Psoas muscle (tissue), 8 donors: Measurements from ENCODE around the gene ITPK1. TPM values are rescaled to one million over a fixed set of nuclear protein-coding genes. Genes with fewer than 3 reads are reported as not detected.

ENCODE experiments used
- ATAC-seq, 4 donors: fragments of 200-7000 bp; cut with Tn5 transposase; one replicate each; pipeline ENCODE4 v1.9.1; 2020; ENCODE audit warnings: moderate library complexity in 3 of 4, mild to moderate bottlenecking in 2 of 4
- DNase-seq, 2 donors: peaks; one replicate each; pipeline ENCODE4 v3.0.0-alpha.2; 2020
- H3K27ac ChIP-seq: fragments of 200-600 bp; one replicate; pipeline ENCODE4 v1.8.0; 2022
- H3K27me3 ChIP-seq, 3 donors: fragments of 200-600 bp in 1 of 3; one replicate each; pipeline versions ENCODE4 v1.6.1 to v1.8.0; 2013 to 2022; ENCODE audit warnings: low read length in 2 of 3, mild to moderate bottlenecking in 2 of 3, moderate library complexity in 1 of 3; ENCODE audit not compliant: insufficient read depth in 3 of 3
- H3K36me3 ChIP-seq, 2 donors: fragments of 200-600 bp in 1 of 2; one replicate each; pipeline versions ENCODE4 v1.6.1 to v1.8.0; 2013 to 2022; ENCODE audit warnings: low read depth in 1 of 2, mild to moderate bottlenecking in 1 of 2, moderate library complexity in 1 of 2; ENCODE audit not compliant: insufficient read depth in 1 of 2
- H3K4me1 ChIP-seq: fragments of 200-600 bp; one replicate; pipeline ENCODE4 v1.8.0; 2022
- H3K4me3 ChIP-seq: fragments of 200-600 bp; one replicate; pipeline ENCODE4 v1.8.0; 2022; ENCODE audit warnings: mild to moderate bottlenecking
- H3K9me3 ChIP-seq: fragments of 200-600 bp; one replicate; pipeline ENCODE4 v1.8.0; 2022
- WGBS, 3 donors: extraction: QIAGEN DNeasy Blood & Tissue Kit; methylation state at CpG; one replicate each; pipeline versions ENCODE4 v1.1.6 to v1.1.7; 2013; 5-methylcytosine and 5-hydroxymethylcytosine counted together
- intact Hi-C, 2 donors: fragments of 100-400 bp; cut with DNase I; formaldehyde crosslinking; loops; one replicate each; pipeline versions ENCODE4 v1.11.0 to v1.14.2; 2022
- polyA plus RNA-seq, 3 donors: library from polyadenylated mRNA; stranded (reverse); fragments of 200-250 nt; gene quantifications; one replicate each; pipeline ENCODE4 v1.2.3, GENCODE V29; 2013
- total RNA-seq, 4 donors: library from RNA; stranded (reverse); fragmentation: NEBNext Ultra II Directional in 2 of 4; extraction: Animal tissue kit (Norgen Biotek cat#: 25700) in 2 of 4; gene quantifications; one replicate each; pipeline versions ENCODE4 v1.2.1 to v1.2.4, GENCODE V29; 2021 to 2023
- TF ChIP-seq, protein P1 (sequence below): fragments of 200-600 bp; IDR thresholded peaks from one replicate; pipeline ENCODE4 v1.8.0; 2022; ENCODE audit warnings: antibody characterized with exemption
- donor health status: healthy with polysubstance abuse.
- donor health status: DM: no; HTN: no; CAD: no; lungs with moderate emphysema.
- donor health status: Bipolar disorder and iron deficiency.
- donor health status: healthy.
- donor health status: DM: yes; HTN: yes; CAD: no.
- donor health status: DM: no; HTN: no; CAD: no.
- donor health status: DM: no; HTN: no; CAD: no.
- donor health status: DM: yes; HTN: yes; CAD: no.

The ITPK1 gene
- total and polyA plus RNA-seq, 7 donors = 30.0 to 61.1 (median 42.7) TPM

DNA sequence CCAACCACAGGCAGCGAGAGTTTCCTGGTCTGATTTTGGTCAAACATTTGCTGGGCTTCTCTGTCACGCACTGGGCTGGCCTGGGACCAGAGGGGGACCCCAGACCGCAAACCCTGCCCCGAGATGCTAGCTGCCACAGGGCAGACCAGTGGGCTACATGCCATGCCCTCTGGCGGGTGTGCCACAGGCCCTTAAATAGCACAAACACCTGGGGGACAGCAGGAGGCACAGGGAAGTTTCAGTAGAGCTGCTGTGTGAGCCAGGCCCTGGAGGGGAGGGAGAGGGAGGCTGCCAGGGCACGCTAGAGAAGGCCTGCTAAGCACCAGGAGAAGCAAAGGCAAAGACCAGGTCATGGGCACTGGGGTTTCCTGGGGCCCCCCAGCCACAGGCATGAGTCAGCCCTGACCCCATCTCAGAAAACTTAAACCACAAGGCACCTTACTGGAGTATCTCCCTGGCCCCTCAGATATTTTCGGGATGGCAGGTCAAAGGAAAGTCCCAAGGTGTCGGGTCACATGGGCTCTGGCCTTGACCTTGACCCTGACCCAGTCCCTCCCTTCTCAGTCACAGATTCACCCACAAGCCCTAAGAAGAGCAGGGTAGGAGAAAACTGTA is 29.2 kb downstream of the ITPK1 start:
- TF ChIP-seq, protein P1, sequence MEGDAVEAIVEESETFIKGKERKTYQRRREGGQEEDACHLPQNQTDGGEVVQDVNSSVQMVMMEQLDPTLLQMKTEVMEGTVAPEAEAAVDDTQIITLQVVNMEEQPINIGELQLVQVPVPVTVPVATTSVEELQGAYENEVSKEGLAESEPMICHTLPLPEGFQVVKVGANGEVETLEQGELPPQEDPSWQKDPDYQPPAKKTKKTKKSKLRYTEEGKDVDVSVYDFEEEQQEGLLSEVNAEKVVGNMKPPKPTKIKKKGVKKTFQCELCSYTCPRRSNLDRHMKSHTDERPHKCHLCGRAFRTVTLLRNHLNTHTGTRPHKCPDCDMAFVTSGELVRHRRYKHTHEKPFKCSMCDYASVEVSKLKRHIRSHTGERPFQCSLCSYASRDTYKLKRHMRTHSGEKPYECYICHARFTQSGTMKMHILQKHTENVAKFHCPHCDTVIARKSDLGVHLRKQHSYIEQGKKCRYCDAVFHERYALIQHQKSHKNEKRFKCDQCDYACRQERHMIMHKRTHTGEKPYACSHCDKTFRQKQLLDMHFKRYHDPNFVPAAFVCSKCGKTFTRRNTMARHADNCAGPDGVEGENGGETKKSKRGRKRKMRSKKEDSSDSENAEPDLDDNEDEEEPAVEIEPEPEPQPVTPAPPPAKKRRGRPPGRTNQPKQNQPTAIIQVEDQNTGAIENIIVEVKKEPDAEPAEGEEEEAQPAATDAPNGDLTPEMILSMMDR = no peak
- no peaks in the 10 kb centered on the region for H3K9me3 ChIP-seq
- intact Hi-C loops = no loop called here
- WGBS, 3 donors = 73 to 77% (median 76%) methylated on average over 8 of the region's 8 CpGs
- no peaks in the 10 kb centered on the region for H3K27me3 ChIP-seq
- H3K27ac ChIP-seq = no peak overlapping the region
- DNase-seq (no peak), ATAC-seq (no peak)
- no peaks in the 10 kb centered on the region for H3K36me3 ChIP-seq
- no peak overlapping the region for H3K4me3 ChIP-seq
- H3K4me1 ChIP-seq = peaks cover 12% of the 10 kb centered on the region

DNA sequence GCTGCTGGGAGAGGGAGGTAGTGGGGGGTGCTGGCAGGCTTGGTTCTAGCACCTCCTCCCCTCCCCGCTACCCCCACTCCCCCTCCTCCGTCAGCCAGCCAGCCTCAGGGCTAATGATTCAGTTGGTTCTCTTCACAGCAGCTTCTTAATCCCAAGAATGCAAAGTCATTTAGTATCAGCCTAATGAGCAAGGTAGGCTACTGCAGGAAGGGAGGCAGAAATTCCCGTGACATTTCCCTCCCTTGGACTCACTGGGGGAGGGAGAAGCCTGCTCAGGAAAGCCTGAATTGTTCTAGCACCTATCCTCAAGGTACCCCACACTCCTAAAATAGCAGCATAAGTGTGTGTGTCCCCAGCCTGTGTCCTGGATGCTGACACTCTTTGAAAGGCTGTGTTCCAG is 29.8 kb downstream of the ITPK1 start:
- TF ChIP-seq, protein P1 = no peak
- H3K36me3 ChIP-seq = no peaks in the 10 kb centered on the region

DNA sequence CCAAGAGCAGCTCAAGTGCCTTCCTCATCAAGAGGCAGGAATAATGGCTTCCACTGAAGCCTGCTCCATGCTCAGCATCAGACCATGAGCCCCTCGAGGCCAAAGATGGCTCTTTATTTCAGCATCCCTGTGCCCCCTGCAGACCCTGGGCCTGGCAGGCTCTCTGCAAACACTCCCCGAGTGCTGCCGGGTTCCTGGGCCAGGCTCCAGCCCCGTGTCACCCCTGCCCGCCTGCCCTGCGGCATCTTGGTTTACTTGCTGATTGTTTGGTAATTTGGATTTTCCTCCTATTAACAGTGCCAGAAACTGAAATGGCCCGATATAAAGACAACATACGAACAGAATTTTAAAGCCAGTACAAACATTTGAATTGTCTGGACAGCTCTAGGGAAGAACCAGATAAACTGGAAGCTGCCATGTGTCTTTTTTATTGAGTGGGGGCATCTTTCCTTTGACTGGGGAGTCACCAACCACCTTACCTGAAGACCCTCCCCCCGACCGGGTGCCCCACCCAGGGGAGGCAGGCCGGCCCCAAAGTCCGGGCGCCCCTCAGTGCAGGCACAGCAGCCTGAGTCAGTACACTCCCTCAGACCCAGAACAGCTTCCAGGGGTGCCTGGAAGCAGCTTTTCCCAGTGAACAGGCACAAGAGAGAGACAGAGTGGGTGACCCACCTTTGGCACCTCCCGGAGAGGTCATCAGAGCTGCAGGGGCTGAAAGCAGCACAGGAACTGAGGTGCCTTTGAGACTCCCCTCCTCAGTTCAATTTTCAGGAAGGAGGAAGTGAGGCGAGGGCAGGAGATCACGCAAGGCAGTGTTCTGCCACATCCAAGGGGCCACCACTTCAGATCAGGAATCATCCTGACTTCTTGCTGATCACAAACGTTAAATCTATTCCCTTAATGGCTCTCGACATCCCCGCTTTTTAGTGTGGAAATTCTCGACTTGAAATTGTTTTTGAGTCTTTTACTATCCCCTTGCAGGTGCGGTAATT is 30.6 kb downstream of the ITPK1 start:
- Histone ChIP-seq H3K4me3 (no peak overlapping the region), H3K27me3 (no peaks in the 10 kb centered on the region), H3K9me3 (no peaks in the 10 kb centered on the region), H3K4me1 (peaks cover 12% of the 10 kb centered on the region), H3K27ac (no peak overlapping the region), H3K36me3 (no peaks in the 10 kb centered on the region)
- intact Hi-C loops = no loop called here
- WGBS, 3 donors = 87 to 89% (median 89%) methylated on average over 21 of the region's 21 CpGs
- no peak for DNase-seq
- ATAC-seq = no peak
- TF ChIP-seq, protein P1 = no peak

More for the DNA sequence above, 29.8 kb downstream of the ITPK1 start:
- ATAC-seq (no peak), DNase-seq (no peak)
- Histone ChIP-seq H3K4me1 (peaks cover 12% of the 10 kb centered on the region), H3K27me3 (no peaks in the 10 kb centered on the region), H3K9me3 (no peaks in the 10 kb centered on the region), H3K4me3 (no peak overlapping the region), H3K27ac (no peak overlapping the region)
- intact Hi-C loops = no loop called here
- WGBS, 3 donors = 88 to 91% (median 89%) methylated on average over 3 of the region's 3 CpGs

DNA sequence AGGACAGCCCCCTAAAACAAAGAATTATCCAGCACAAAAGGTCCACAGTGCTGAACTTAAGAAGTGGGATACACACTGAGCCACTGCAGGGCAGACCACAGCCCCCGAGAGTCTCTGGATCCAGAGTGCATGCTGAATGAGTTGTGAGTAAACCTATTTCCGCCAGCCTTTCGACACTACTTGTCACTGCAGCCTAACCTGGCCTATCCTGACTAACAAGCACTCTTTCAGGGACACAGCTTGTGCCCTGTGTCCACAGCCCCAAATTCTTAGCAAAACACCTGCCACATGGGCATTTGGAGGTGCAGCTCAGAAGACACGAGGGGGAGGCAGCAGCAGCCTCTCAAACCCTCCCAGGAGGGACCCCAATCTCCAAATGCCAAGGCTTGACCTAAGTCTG is 31.3 kb downstream of the ITPK1 start:
- DNase-seq = no peak
- Histone ChIP-seq H3K27ac (no peak overlapping the region), H3K4me1 (peaks cover 12% of the 10 kb centered on the region), H3K9me3 (no peaks in the 10 kb centered on the region), H3K4me3 (no peak overlapping the region), H3K27me3 (no peaks in the 10 kb centered on the region), H3K36me3 (no peaks in the 10 kb centered on the region)
- intact Hi-C loops = no loop called here
- 98% methylated on average over 4 of the region's 4 CpGs for WGBS, 3 donors
- ATAC-seq = no peak
- TF ChIP-seq, protein P1 = no peak
